Neural crest cell (in vitro differentiated cells): ENCODE results near the gene CNOT4. TPM values are rescaled to one million over a fixed set of nuclear protein-coding genes. Genes with fewer than 3 reads are reported as not detected.

ENCODE experiments used
- DNase-seq: peaks from one replicate; pipeline ENCODE4 v3.0.0; 2021; ENCODE audit warnings: low read depth, mixed read lengths, low spot score
- H3K27ac Mint-ChIP-seq: one replicate; pipeline ENCODE4 v1.8.0; 2021; ENCODE audit warnings: mild to moderate bottlenecking, mixed read lengths; ENCODE audit not compliant: unreplicated experiment
- H3K27me3 Mint-ChIP-seq: 2 replicates; pipeline ENCODE4 v1.8.0; 2021; ENCODE audit warnings: low read depth, mild to moderate bottlenecking, mixed read lengths
- H3K36me3 Mint-ChIP-seq: 2 replicates; pipeline ENCODE4 v1.8.0; 2021; ENCODE audit warnings: low read depth, mild to moderate bottlenecking, mixed read lengths
- H3K4me1 Mint-ChIP-seq: 2 replicates; pipeline ENCODE4 v1.8.0; 2021; ENCODE audit warnings: mixed read lengths
- H3K4me3 Mint-ChIP-seq: one replicate; pipeline ENCODE4 v1.8.0; 2021; ENCODE audit warnings: mild to moderate bottlenecking, mixed read lengths
- H3K9me3 Mint-ChIP-seq: 2 replicates; pipeline ENCODE4 v1.8.0; 2021; ENCODE audit warnings: mixed read lengths
- CTCF ChIP-seq: fragments of 200-600 bp; sonication (generic); conservative IDR thresholded peaks from 2 replicates; pipeline ENCODE4 v1.5.0; 2021; ENCODE audit warnings: antibody characterized with exemption, mild to moderate bottlenecking
- long read RNA-seq: library from polyadenylated mRNA; unstranded; transcript quantifications from one replicate; pipeline ENCODE4 v2.0.0, GENCODE V29; 2020
- total RNA-seq: library from RNA; stranded (reverse); gene quantifications from 2 replicates; pipeline ENCODE4 v1.2.1, GENCODE V29; 2021

Gene CNOT4
- total RNA-seq = 27.6 and 31.1 TPM in 2 replicates
- long read RNA-seq, full-length matches to known transcripts = 1 of 10 reads
- long read RNA-seq, partial matches to known transcripts = 6 of 10 reads
- long read RNA-seq, other reads (novel, unspliced or antisense) = 3 of 10 reads

- Mint-ChIP-seq H3K27ac (no peak within 1 kb of the TSS), H3K36me3 (peaks cover under 1% of the 10 kb centered on the region), H3K27me3 (no peaks in the 10 kb centered on the region), H3K9me3 (no peaks in the 10 kb centered on the region), H3K4me3 (no peak within 1 kb of the TSS), H3K4me1 (peaks cover 8% of the 10 kb centered on the region)
- DNase-seq = peak; percentile 80
- TF ChIP-seq CTCF = no peak
Measured at GRCh38 chr7:135509839-135510591, at the start of gene CNOT4. TSS of gene CNOT4 (minus strand) at chr7:135510102. CDS start at chr7:135438331, 71,771 bp downstream.

- Mint-ChIP-seq H3K27ac (no peak overlapping the region), H3K9me3 (no peaks in the 10 kb centered on the region), H3K4me3 (no peak overlapping the region), H3K27me3 (no peaks in the 10 kb centered on the region), H3K4me1 (peaks cover 19% of the 10 kb centered on the region), H3K36me3 (peaks cover 6% of the 10 kb centered on the region)
- TF ChIP-seq CTCF = no peak
- DNase-seq = no peak
Measured at GRCh38 chr7:135558881-135559280, 49.0 kb upstream of the CNOT4 start.

- Mint-ChIP-seq H3K36me3 (peaks cover 6% of the 10 kb centered on the region), H3K4me3 (no peak overlapping the region), H3K4me1 (peaks cover 19% of the 10 kb centered on the region), H3K9me3 (no peaks in the 10 kb centered on the region), H3K27me3 (no peaks in the 10 kb centered on the region), H3K27ac (no peak overlapping the region)
- peak; percentile 67 for TF ChIP-seq CTCF
- peak; percentile 46 for DNase-seq
Measured at GRCh38 chr7:135558337-135558767, 48.5 kb upstream of the CNOT4 start.

GRCh38 chr7:135557455-135558336 is 47.8 kb upstream of the CNOT4 start, which contains the start of gene NUP205:
TSS of gene NUP205 (plus strand) at chr7:135557917. CDS start at chr7:135557945, 28 bp downstream.
- Mint-ChIP-seq H3K27ac (no peak within 1 kb of the TSS), H3K9me3 (no peaks in the 10 kb centered on the region), H3K4me3 (peak within 1 kb of the TSS; percentile 24), H3K4me1 (peaks cover 16% of the 10 kb centered on the region), H3K27me3 (no peaks in the 10 kb centered on the region), H3K36me3 (peaks cover 3% of the 10 kb centered on the region)
- TF ChIP-seq CTCF = no peak
- DNase-seq = peak; percentile 74

- Mint-ChIP-seq H3K4me1 (no peaks in the 10 kb centered on the region), H3K27me3 (no peaks in the 10 kb centered on the region)
Measured at GRCh38 chr7:135553346-135553745, 43.4 kb upstream of the CNOT4 start.

More at GRCh38 chr7:135553346-135553745, 43.4 kb upstream of the CNOT4 start:
- no peak for TF ChIP-seq CTCF
- Mint-ChIP-seq H3K36me3 (no peaks in the 10 kb centered on the region), H3K27ac (no peak overlapping the region), H3K9me3 (no peaks in the 10 kb centered on the region), H3K4me3 (peak overlapping the region; percentile 36)
- no peak for DNase-seq
